Fibroblast of mammary gland (primary cell): ENCODE data around the gene CEBPZOS.

Source experiments
- DNase-seq: peaks from one replicate; pipeline ENCODE4 v3.0.0-alpha.2; 2010; ENCODE audit warnings: low read depth
- H3K4me3 ChIP-seq: 2 replicates; pipeline ENCODE4 v1.5.1; 2011; ENCODE audit warnings: low read depth, mild to moderate bottlenecking, low read length, moderate library complexity; ENCODE audit not compliant: control insufficient read depth
- TF ChIP-seq, protein P1 (sequence below): conservative IDR thresholded peaks from 2 replicates; pipeline ENCODE4 v1.5.1; 2011; ENCODE audit warnings: low read depth, low read length, inconsistent platforms; ENCODE audit not compliant: control insufficient read depth, insufficient read depth

CEBPZOS gene

DNA sequence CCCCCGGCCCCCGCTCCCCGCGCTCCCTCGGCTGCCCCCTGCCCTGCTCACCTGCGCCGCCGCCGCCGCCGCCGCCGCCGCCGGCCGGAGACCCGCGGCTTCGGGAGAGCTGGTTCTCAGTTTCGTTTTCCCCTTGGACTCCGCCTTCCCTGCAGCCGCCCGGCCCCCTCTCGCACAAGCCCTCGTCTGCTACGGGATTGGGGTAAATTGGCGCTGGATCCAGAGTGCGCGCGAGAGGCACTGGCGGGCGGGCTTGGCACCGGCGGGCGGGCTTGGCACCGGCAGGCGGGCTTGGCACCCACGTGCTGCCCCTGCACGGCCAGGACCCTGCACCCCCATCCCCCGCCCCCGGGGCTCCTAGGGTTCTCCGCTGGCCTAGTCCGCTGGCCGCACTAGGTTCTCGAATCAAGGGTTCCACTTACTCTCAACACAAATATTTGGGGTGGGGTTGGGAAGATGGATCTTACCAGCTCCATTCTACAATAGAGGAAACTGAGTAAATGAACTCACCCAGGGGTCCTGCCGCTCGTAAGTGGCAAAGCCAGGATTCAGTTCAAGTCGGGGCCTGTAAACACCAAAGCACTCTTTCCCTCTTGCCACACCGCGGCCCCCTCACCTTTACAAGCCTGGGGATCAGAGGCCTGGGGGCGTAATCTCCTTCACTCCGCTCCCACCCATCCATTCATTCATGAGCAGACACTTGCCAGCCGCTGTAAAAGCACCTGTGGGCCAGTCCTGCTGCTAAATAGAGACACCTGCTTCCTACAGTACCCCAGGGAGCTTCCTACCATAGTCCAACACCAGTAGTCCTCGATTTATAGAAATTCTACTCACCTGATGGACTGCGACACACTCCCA, 39.2 kb upstream of the CEBPZOS start, which contains the start of gene EIF2AK2:
Gene EIF2AK2 (minus strand): TSS at position 124 of the 858 bp plus-strand sequence. CDS start 9,174 bp downstream, outside the sequence.
- TF ChIP-seq, protein P1, sequence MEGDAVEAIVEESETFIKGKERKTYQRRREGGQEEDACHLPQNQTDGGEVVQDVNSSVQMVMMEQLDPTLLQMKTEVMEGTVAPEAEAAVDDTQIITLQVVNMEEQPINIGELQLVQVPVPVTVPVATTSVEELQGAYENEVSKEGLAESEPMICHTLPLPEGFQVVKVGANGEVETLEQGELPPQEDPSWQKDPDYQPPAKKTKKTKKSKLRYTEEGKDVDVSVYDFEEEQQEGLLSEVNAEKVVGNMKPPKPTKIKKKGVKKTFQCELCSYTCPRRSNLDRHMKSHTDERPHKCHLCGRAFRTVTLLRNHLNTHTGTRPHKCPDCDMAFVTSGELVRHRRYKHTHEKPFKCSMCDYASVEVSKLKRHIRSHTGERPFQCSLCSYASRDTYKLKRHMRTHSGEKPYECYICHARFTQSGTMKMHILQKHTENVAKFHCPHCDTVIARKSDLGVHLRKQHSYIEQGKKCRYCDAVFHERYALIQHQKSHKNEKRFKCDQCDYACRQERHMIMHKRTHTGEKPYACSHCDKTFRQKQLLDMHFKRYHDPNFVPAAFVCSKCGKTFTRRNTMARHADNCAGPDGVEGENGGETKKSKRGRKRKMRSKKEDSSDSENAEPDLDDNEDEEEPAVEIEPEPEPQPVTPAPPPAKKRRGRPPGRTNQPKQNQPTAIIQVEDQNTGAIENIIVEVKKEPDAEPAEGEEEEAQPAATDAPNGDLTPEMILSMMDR, result no peak
- peak within 1 kb of the TSS; percentile 74 for H3K4me3 ChIP-seq
- DNase-seq, result peak; percentile 75

DNA sequence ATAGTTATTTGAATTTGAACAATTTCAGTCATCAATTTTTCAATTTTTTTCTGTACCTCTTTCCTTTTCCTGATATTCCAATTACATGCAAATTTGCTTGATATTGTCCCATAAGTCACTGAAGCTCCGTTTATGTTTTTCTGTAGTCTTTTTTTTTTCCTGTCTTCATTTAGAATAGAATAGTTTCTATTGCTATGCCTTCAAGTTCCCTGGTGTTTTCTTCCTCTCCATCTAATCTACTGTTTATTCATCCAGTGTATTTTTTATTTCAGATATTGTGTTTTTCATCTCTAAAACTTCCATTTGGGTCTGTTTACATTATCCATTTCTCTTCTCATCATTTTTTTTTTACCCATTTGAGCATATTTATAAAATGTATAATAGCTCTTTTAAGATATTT, 31.5 kb upstream of the CEBPZOS start:
- no peak for DNase-seq
- H3K4me3 ChIP-seq, result no peak overlapping the region
- TF ChIP-seq, protein P1, result no peak

DNA sequence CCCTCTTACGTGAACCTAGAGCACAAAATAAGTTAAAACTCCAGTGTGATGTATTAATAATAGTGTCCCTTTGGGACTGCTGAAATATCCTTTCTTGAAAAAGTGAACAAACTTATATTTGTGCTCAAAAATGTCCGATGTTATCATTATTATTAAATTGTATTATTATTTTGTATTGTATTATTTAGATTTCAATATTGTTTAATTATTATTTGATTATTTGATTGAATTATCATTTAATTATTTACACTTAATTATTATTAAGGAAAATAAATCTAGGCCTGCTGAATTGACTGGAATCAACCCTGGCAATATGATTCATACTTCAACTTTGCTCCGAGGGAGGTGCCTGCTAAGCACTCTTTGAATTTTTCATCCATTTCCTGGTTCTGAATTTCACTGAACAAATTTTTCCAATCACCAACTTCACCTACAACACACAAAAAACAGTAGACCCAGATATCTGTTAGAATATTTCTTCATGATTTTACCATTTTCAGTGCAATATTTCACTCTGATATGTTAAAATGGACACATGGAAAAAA, 28.6 kb upstream of the CEBPZOS start:
- peak; percentile 18 for DNase-seq
- TF ChIP-seq, protein P1, result no peak
- H3K4me3 ChIP-seq, result no peak overlapping the region

DNA sequence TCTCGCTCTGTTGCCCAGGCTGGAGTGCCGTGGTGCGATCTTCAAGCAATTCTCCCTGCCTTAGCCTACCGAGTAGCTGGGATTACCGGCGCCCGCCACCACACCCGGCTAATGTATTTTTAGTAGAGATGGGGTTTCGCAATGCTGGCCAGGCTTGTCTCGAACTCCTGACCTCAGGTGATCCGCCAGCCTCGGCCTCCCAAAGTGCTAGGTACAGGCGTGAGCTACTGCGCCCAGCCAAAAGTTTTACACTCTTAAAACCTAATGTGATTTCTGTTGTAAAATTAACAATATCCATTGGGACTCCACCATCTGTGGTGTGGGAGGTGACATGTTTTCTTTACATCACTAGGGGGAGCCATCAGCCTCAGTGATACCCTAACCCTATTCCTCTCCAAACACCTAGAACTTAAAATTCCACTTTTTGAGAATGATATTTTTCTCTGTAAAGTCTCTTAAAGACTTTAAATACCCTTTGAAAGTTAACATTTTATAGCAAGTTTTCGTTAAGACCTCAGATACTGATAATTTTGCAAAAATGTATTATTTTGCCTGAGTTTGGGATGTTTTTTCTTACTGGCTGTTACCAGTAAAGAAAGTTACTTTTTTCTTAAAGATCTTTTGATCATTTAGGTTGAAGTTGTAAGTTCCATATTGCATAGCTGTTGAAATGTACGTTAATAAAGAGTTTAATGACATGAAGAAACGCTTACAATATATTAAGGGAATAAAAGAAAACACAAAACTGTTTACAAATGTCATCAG, 27.9 kb upstream of the CEBPZOS start:
- peak; percentile 56 for DNase-seq
- H3K4me3 ChIP-seq, result no peak overlapping the region
- TF ChIP-seq, protein P1, result peak; percentile 77

DNA sequence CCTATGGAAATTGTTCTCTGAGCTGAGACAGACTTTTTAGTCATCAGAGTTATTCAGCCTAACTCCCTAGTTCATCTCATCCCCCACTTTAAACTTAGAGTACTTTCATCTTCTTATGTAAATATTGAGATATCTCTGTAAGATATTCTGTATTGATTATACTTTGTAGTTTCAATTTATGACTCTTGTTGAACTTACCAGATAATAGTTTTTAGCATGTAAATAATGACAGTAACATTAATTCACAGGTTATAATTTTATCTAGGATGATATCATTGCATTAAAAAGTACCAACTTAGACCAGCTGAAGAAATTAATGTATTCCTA, 24.7 kb upstream of the CEBPZOS start:
- TF ChIP-seq, protein P1, result no peak
- H3K4me3 ChIP-seq, result no peak overlapping the region
- no peak for DNase-seq

DNA sequence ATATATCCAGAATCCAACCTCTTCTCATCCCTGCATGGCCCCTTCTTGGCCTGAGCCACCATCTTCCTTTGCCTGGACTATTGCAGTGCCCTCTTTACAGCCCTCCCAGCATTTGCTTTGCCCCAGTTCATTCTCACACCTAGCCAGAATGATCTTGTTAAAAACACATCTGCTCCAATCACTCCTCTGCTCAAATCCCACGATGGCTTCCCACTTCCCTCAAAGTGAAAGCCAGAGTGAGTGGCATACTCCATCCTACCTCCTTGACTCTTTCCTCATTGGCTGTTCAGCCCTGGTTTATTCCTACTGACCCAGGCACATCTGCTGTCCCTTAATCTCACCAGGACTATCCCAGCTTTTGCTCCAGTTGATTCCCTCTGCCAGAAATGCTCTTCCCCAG, 22.6 kb upstream of the CEBPZOS start:
- no peak overlapping the region for H3K4me3 ChIP-seq
- TF ChIP-seq, protein P1, result no peak
- DNase-seq, result no peak
